VCaP (cell line): Measurements from ENCODE around the gene STAT4.

Experiments used
- H3K27ac ChIP-seq: fragments of 450-650 bp; 2 replicates; pipeline ENCODE4 v1.5.1; 2017
- TF ChIP-seq, protein P1 (sequence below): fragments of 450-650 bp; conservative IDR thresholded peaks from 2 replicates; pipeline ENCODE4 v1.5.1; 2017; ENCODE audit warnings: mild to moderate bottlenecking, moderate library complexity

The STAT4 gene

DNA sequence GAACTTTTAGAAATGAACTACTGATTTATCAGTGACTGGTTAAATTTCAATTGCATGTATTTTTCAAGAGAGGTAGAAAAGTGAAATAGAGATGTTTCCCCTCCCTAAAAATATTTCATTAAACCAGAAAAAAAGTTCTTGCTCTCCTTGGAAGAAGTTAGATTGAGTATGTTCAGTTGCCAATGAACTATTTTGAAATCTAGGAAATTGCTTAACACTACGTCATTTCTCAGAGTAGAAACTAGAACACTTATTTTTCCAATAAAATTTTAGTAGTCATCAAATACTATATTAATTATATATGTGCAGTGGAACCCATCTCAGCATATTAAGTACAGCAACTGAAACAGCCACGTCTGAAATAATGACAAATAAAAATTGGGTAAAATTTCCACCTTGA is 85.0 kb downstream of the STAT4 start:
- H3K27ac ChIP-seq: no peak overlapping the region
- TF ChIP-seq, protein P1, sequence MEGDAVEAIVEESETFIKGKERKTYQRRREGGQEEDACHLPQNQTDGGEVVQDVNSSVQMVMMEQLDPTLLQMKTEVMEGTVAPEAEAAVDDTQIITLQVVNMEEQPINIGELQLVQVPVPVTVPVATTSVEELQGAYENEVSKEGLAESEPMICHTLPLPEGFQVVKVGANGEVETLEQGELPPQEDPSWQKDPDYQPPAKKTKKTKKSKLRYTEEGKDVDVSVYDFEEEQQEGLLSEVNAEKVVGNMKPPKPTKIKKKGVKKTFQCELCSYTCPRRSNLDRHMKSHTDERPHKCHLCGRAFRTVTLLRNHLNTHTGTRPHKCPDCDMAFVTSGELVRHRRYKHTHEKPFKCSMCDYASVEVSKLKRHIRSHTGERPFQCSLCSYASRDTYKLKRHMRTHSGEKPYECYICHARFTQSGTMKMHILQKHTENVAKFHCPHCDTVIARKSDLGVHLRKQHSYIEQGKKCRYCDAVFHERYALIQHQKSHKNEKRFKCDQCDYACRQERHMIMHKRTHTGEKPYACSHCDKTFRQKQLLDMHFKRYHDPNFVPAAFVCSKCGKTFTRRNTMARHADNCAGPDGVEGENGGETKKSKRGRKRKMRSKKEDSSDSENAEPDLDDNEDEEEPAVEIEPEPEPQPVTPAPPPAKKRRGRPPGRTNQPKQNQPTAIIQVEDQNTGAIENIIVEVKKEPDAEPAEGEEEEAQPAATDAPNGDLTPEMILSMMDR: no peak

GRCh38 chr2:191064590-191064989 is 86.2 kb downstream of the STAT4 start:
- TF ChIP-seq, protein P1: no peak
- no peak overlapping the region for H3K27ac ChIP-seq

- no peak overlapping the region for H3K27ac ChIP-seq
Measured at GRCh38 chr2:191063584-191063983, 87.2 kb downstream of the STAT4 start.

DNA sequence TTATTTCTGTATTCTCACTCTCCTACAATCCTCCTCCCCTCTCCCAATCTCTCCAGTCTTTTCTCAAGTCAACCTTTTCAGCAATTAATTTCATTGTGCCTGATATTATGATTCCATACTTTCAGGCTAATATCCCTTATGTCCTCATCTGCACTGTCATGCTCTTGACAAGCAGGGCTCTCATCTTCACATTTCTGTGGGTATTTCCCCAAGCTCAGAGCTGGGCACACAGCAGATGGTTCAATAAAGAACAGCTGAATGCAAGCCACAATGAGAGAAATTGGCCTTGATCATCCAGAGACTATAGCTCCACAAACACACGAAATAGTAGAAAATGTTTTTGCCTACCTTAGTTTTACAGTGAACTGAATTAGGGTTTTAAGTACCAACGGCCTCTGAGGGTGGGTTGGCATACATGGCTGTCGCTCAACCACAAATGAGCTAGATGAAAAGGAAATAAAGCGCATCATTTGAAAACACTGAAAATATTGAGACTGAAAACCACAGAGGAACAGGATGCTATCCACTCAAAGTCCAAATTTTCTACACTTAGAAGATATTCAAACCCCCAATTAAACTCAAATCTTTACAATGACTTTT is 89.3 kb downstream of the STAT4 start:
- H3K27ac ChIP-seq: no peak overlapping the region
- TF ChIP-seq, protein P1: no peak

More at GRCh38 chr2:191063584-191063983, 87.2 kb downstream of the STAT4 start:
- TF ChIP-seq, protein P1: no peak

DNA sequence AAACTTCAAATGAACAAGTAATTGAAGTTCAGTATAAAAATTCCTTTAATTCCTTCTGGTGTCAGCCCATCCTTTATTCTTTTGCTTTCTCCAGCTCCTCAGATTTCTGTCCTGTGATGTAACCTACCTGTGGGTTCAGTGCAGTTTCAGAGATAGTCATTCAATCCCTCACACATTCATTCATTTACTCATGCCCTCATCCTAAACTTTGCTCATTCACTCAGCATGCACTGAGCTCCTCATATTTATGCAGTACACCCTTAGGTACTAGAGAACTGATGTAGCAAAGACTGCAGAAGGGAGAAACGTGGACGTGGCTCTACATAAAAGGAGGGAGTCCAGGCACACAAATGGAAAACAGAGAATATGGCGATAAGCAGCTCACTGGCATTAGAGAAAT is 91.5 kb downstream of the STAT4 start:
- H3K27ac ChIP-seq: no peak overlapping the region
- TF ChIP-seq, protein P1: no peak

GRCh38 chr2:191056228-191056627 is 94.6 kb downstream of the STAT4 start:
- no peak overlapping the region for H3K27ac ChIP-seq
- TF ChIP-seq, protein P1: no peak

- H3K27ac ChIP-seq: no peak overlapping the region
- TF ChIP-seq, protein P1: no peak
Measured at GRCh38 chr2:191053256-191053655, 97.5 kb downstream of the STAT4 start.
